Measurements from ENCODE around the gene SLC6A13.

SLC6A13 gene

DNA sequence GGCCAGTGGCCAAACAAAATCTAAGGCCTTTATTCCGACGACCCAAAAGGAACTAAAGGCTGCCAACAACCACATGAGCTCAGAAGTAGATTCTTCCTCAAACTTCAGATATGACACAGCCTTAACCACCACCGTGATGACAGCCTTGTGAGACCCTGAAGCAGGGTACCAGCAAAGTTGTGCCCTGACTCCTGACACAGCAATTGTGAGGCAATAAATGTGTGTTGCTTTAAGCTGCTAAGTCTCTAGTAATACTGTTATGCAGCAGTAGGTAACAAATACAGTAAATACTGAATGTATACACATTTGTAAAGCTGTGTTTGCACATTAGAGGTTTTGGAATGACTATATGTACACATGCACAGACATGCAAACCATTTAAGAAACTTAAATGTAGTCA is 10.7 kb upstream of the SLC6A13 start:
- Histone ChIP-seq H3K27me3 (ENCODE audit: insufficient read depth, low read length) (peaks cover 2% of the 10 kb centered on the region), H3K79me1 (ENCODE audit: low read length) (no peaks in the 10 kb centered on the region), H3K23ac (ENCODE audit: low read length) (no peak overlapping the region), H3K4me1 (ENCODE audit: control insufficient read depth in 1 of 2, insufficient read depth in 2 of 2, low read length in 2 of 2) (no peaks in the 10 kb centered on the region), H3K36me3 (ENCODE audit: control insufficient read depth in 1 of 2, insufficient read depth in 2 of 2, low read length in 2 of 2) (no peaks in the 10 kb centered on the region), H3K9ac (ENCODE audit: low read length) (no peak overlapping the region), H3K4me3 (ENCODE audit: low read depth, low read length) (no peak overlapping the region), H3K18ac (ENCODE audit: low read length) (no peak overlapping the region), H3K79me2 (ENCODE audit: control insufficient read depth, insufficient read depth, low read length, poor library complexity) (no peaks in the 10 kb centered on the region), H3K14ac (ENCODE audit: low read length) (no peak overlapping the region), H2AFZ (ENCODE audit: insufficient read depth, low read length, poor library complexity) (no peak overlapping the region), H4K91ac (ENCODE audit: low read depth, low read length) (no peak overlapping the region), H2BK12ac (ENCODE audit: low read length) (no peak overlapping the region), H3K27ac (ENCODE audit: low read depth, low read length) (no peak overlapping the region), H3K4ac (ENCODE audit: low read depth, low read length) (no peak overlapping the region), H4K12ac (ENCODE audit: low read depth, low read length) (no peak overlapping the region), H2BK5ac (ENCODE audit: low read depth, low read length, poor library complexity) (no peak overlapping the region), H2AK5ac (ENCODE audit: low read length) (no peak overlapping the region), H2BK120ac (ENCODE audit: insufficient read depth, low read length, poor library complexity) (no peak overlapping the region), H4K8ac (ENCODE audit: low read depth, low read length) (no peak overlapping the region), H3K4me2 (ENCODE audit: low read length) (no peak overlapping the region), H3K9me3 (ENCODE audit: insufficient read depth, low read depth, low read length) (no peaks in the 10 kb centered on the region)
- no CpG with 5 or more reads among the region's 3 CpGs for WGBS (ENCODE audit: extremely low coverage, insufficient coverage, insufficient read length)
- DNase-seq = no peak

DNA sequence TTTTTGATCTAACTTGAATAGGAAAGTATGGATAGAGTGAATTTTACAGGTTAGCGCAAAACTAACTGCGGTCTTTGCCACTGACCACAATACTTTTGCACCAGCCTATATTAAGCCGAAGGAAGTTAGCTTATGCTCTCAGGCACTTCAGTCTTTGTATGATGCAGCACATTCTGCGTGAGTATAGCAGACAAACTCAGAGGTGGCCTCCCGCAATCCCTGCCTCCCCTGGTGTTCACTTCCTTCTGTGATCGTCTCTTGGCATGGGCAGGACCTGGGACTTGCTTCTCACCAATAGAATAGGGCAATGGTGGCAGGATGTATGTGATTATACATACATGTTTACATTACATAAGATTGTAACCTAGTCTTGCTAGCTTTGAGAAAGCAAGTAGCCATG is 10.3 kb upstream of the SLC6A13 start:
- no peak for DNase-seq
- H2BK120ac ChIP-seq (ENCODE audit: insufficient read depth, low read length, poor library complexity) = no peak overlapping the region
- no peaks in the 10 kb centered on the region for H3K4me1 ChIP-seq (ENCODE audit: control insufficient read depth in 1 of 2, insufficient read depth in 2 of 2, low read length in 2 of 2)
- H3K36me3 ChIP-seq (ENCODE audit: control insufficient read depth in 1 of 2, insufficient read depth in 2 of 2, low read length in 2 of 2) = no peaks in the 10 kb centered on the region
- H3K4ac ChIP-seq (ENCODE audit: low read depth, low read length) = no peak overlapping the region
- H3K18ac ChIP-seq (ENCODE audit: low read length) = no peak overlapping the region
- H3K79me1 ChIP-seq (ENCODE audit: low read length) = no peaks in the 10 kb centered on the region
- no peak overlapping the region for H3K23ac ChIP-seq (ENCODE audit: low read length)
- no peak overlapping the region for H3K27ac ChIP-seq (ENCODE audit: low read depth, low read length)
- H3K9me3 ChIP-seq (ENCODE audit: insufficient read depth, low read depth, low read length) = no peaks in the 10 kb centered on the region
- H2AFZ ChIP-seq (ENCODE audit: insufficient read depth, low read length, poor library complexity) = no peak overlapping the region
- H2AK5ac ChIP-seq (ENCODE audit: low read length) = no peak overlapping the region
- H3K4me3 ChIP-seq (ENCODE audit: low read depth, low read length) = no peak overlapping the region
- H3K9ac ChIP-seq (ENCODE audit: low read length) = peak overlapping the region; percentile 53
- H3K14ac ChIP-seq (ENCODE audit: low read length) = no peak overlapping the region
- H4K8ac ChIP-seq (ENCODE audit: low read depth, low read length) = no peak overlapping the region
- H4K91ac ChIP-seq (ENCODE audit: low read depth, low read length) = no peak overlapping the region
- H4K12ac ChIP-seq (ENCODE audit: low read depth, low read length) = no peak overlapping the region
- H3K79me2 ChIP-seq (ENCODE audit: control insufficient read depth, insufficient read depth, low read length, poor library complexity) = no peaks in the 10 kb centered on the region
- no peak overlapping the region for H2BK12ac ChIP-seq (ENCODE audit: low read length)
- peaks cover 2% of the 10 kb centered on the region for H3K27me3 ChIP-seq (ENCODE audit: insufficient read depth, low read length)
- H3K4me2 ChIP-seq (ENCODE audit: low read length) = no peak overlapping the region
- H2BK5ac ChIP-seq (ENCODE audit: low read depth, low read length, poor library complexity) = no peak overlapping the region
- no CpG with 5 or more reads among the region's 6 CpGs for WGBS (ENCODE audit: extremely low coverage, insufficient coverage, insufficient read length)

DNA sequence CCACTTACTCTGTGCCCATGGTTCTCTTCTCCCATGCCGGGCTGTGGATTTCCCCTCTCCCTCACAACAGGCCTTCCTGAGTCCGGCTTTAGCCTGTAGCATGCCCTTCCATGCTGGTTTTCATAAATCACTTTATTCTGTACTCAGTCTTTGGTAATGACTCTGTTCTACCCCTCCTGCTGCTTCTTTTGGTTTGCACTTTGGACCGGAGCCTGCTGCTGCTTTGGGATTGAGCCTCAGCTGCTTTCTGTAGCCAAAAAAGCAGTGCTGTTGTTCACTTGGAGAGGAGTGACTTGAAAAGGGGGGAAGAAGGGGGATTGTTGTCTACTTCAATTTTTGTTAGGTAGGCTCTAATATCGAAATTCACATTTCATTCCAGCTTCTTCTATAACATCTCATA is 8.5 kb upstream of the SLC6A13 start:
- Histone ChIP-seq H4K8ac (ENCODE audit: low read depth, low read length) (no peak overlapping the region), H2BK120ac (ENCODE audit: insufficient read depth, low read length, poor library complexity) (no peak overlapping the region), H3K36me3 (ENCODE audit: control insufficient read depth in 1 of 2, insufficient read depth in 2 of 2, low read length in 2 of 2) (no peaks in the 10 kb centered on the region), H2BK12ac (ENCODE audit: low read length) (no peak overlapping the region), H3K23ac (ENCODE audit: low read length) (no peak overlapping the region), H3K9ac (ENCODE audit: low read length) (no peak overlapping the region), H3K4me2 (ENCODE audit: low read length) (no peak overlapping the region), H3K4me1 (ENCODE audit: control insufficient read depth in 1 of 2, insufficient read depth in 2 of 2, low read length in 2 of 2) (no peaks in the 10 kb centered on the region), H3K27me3 (ENCODE audit: insufficient read depth, low read length) (peaks cover 2% of the 10 kb centered on the region), H3K14ac (ENCODE audit: low read length) (no peak overlapping the region), H3K9me3 (ENCODE audit: insufficient read depth, low read depth, low read length) (no peaks in the 10 kb centered on the region), H4K91ac (ENCODE audit: low read depth, low read length) (no peak overlapping the region), H2AK5ac (ENCODE audit: low read length) (no peak overlapping the region), H3K79me2 (ENCODE audit: control insufficient read depth, insufficient read depth, low read length, poor library complexity) (no peaks in the 10 kb centered on the region), H3K4ac (ENCODE audit: low read depth, low read length) (no peak overlapping the region), H2AFZ (ENCODE audit: insufficient read depth, low read length, poor library complexity) (no peak overlapping the region), H3K79me1 (ENCODE audit: low read length) (no peaks in the 10 kb centered on the region), H3K4me3 (ENCODE audit: low read depth, low read length) (no peak overlapping the region), H2BK5ac (ENCODE audit: low read depth, low read length, poor library complexity) (no peak overlapping the region), H4K12ac (ENCODE audit: low read depth, low read length) (no peak overlapping the region), H3K18ac (ENCODE audit: low read length) (no peak overlapping the region), H3K27ac (ENCODE audit: low read depth, low read length) (no peak overlapping the region)
- no peak for DNase-seq
- no CpG with 5 or more reads among the region's 4 CpGs for WGBS (ENCODE audit: extremely low coverage, insufficient coverage, insufficient read length)

DNA sequence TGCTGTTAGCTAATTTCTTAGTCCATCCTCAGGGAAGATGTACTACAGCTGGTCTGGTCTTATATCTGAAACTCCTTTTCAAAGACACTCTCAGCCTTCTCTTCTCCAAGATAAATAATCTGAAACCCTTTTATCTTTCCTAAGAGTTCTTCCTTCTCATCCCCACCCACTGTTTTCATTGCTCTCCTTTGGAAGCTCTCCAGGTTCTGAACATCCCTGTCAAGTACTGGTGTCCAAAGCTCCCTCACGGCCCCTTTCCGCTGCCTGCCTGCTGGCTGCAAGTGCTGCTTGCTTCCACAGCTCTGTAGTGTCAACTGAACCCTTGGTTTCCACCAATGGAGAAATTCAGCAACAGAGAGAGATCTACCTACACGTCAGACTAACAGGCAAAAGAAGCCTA is 6.6 kb upstream of the SLC6A13 start:
- no peak overlapping the region for H3K27ac ChIP-seq (ENCODE audit: low read depth, low read length)
- no peak overlapping the region for H2BK12ac ChIP-seq (ENCODE audit: low read length)
- H4K12ac ChIP-seq (ENCODE audit: low read depth, low read length) = no peak overlapping the region
- H3K79me2 ChIP-seq (ENCODE audit: control insufficient read depth, insufficient read depth, low read length, poor library complexity) = no peaks in the 10 kb centered on the region
- no peak overlapping the region for H4K91ac ChIP-seq (ENCODE audit: low read depth, low read length)
- no peak overlapping the region for H3K4ac ChIP-seq (ENCODE audit: low read depth, low read length)
- H3K4me2 ChIP-seq (ENCODE audit: low read length) = no peak overlapping the region
- H4K8ac ChIP-seq (ENCODE audit: low read depth, low read length) = no peak overlapping the region
- H2AK5ac ChIP-seq (ENCODE audit: low read length) = no peak overlapping the region
- no peak overlapping the region for H3K23ac ChIP-seq (ENCODE audit: low read length)
- H3K36me3 ChIP-seq (ENCODE audit: control insufficient read depth in 1 of 2, insufficient read depth in 2 of 2, low read length in 2 of 2) = no peaks in the 10 kb centered on the region
- no peak overlapping the region for H2AFZ ChIP-seq (ENCODE audit: insufficient read depth, low read length, poor library complexity)
- WGBS (ENCODE audit: extremely low coverage, insufficient coverage, insufficient read length) = no CpG with 5 or more reads among the region's 3 CpGs
- H3K9me3 ChIP-seq (ENCODE audit: insufficient read depth, low read depth, low read length) = no peaks in the 10 kb centered on the region
- H3K9ac ChIP-seq (ENCODE audit: low read length) = no peak overlapping the region
- DNase-seq = no peak
- H3K14ac ChIP-seq (ENCODE audit: low read length) = no peak overlapping the region
- H3K18ac ChIP-seq (ENCODE audit: low read length) = no peak overlapping the region
- no peak overlapping the region for H2BK5ac ChIP-seq (ENCODE audit: low read depth, low read length, poor library complexity)
- H3K27me3 ChIP-seq (ENCODE audit: insufficient read depth, low read length) = peaks cover 2% of the 10 kb centered on the region
- no peaks in the 10 kb centered on the region for H3K4me1 ChIP-seq (ENCODE audit: control insufficient read depth in 1 of 2, insufficient read depth in 2 of 2, low read length in 2 of 2)
- H3K4me3 ChIP-seq (ENCODE audit: low read depth, low read length) = no peak overlapping the region
- no peaks in the 10 kb centered on the region for H3K79me1 ChIP-seq (ENCODE audit: low read length)
- no peak overlapping the region for H2BK120ac ChIP-seq (ENCODE audit: insufficient read depth, low read length, poor library complexity)
